Spleen (tissue), 7 donors: Measurements from ENCODE around the gene TMEM151A.
"Not testable (repeated sequence)": the region's sequence is repeated elsewhere in the genome, so short reads cannot be mapped to it uniquely, and the experiment has no call there.

Experiments
- POLR2A ChIP-seq, 3 donors: fragments of 450-650 bp; IDR thresholded peaks; one replicate each; pipeline ENCODE4 v1.5.1; 2017; ENCODE audit warnings: antibody characterized with exemption in 3 of 3, mild to moderate bottlenecking in 1 of 3
- TF ChIP-seq, protein P1 (sequence below), 11 experiments: fragments of 200-600 bp in 7 of 11; fragments of 450-650 bp in 4 of 11; sonication (generic) in 4 of 11; IDR thresholded peaks in 8 of 11; conservative IDR thresholded peaks in 3 of 11; 1 replicate in 7 of 11; 2 replicates in 4 of 11; pipeline versions ENCODE4 v1.4.0 to v1.8.0; 2016 to 2021; ENCODE audit warnings: antibody characterized with exemption in 11 of 11, inconsistent platforms in 4 of 11, mild to moderate bottlenecking in 1 of 11
- donor health status: DM: no; HTN: no; CAD: no; lungs with moderate emphysema.
- donor health status: DM: no; HTN: no; CAD: no.
- donor health status: DM: no; HTN: no; CAD: no.

DNA sequence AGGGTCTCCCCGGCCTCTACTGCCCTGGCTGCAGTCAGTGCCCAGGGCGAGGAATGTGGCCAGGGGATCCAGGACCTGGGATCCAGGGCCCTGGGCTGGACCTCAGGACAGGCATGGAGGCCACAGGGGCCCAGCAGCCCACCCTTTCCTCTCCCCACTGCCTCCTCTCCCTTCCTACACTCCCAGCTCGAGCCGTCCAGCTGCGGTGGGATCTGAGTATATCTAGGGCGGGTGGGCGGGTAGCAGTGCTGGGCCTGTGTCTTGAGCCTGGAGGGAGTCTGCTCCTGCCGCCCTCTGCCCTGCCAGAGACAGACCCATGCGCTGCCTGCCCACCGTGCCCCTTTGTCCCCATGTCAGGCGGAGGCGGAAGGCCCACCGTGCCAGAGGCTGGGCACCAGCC is 15.1 kb upstream of the TMEM151A start:
- TF ChIP-seq POLR2A (IDR thresholded peaks at IDR 0.05) = not testable (repeated sequence)
- TF ChIP-seq, protein P1, sequence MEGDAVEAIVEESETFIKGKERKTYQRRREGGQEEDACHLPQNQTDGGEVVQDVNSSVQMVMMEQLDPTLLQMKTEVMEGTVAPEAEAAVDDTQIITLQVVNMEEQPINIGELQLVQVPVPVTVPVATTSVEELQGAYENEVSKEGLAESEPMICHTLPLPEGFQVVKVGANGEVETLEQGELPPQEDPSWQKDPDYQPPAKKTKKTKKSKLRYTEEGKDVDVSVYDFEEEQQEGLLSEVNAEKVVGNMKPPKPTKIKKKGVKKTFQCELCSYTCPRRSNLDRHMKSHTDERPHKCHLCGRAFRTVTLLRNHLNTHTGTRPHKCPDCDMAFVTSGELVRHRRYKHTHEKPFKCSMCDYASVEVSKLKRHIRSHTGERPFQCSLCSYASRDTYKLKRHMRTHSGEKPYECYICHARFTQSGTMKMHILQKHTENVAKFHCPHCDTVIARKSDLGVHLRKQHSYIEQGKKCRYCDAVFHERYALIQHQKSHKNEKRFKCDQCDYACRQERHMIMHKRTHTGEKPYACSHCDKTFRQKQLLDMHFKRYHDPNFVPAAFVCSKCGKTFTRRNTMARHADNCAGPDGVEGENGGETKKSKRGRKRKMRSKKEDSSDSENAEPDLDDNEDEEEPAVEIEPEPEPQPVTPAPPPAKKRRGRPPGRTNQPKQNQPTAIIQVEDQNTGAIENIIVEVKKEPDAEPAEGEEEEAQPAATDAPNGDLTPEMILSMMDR (IDR thresholded peaks at IDR 0.05 in 8 of 11, conservative IDR thresholded peaks at IDR 0.05 in 3 of 11) = not testable (repeated sequence)
